ENCODE data around the gene CPPED1.

GRCh38 chr16:12611916-12612597 lies 191.6 kb downstream of the CPPED1 start:
- TF ChIP-seq, protein P1, sequence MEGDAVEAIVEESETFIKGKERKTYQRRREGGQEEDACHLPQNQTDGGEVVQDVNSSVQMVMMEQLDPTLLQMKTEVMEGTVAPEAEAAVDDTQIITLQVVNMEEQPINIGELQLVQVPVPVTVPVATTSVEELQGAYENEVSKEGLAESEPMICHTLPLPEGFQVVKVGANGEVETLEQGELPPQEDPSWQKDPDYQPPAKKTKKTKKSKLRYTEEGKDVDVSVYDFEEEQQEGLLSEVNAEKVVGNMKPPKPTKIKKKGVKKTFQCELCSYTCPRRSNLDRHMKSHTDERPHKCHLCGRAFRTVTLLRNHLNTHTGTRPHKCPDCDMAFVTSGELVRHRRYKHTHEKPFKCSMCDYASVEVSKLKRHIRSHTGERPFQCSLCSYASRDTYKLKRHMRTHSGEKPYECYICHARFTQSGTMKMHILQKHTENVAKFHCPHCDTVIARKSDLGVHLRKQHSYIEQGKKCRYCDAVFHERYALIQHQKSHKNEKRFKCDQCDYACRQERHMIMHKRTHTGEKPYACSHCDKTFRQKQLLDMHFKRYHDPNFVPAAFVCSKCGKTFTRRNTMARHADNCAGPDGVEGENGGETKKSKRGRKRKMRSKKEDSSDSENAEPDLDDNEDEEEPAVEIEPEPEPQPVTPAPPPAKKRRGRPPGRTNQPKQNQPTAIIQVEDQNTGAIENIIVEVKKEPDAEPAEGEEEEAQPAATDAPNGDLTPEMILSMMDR (IDR thresholded peaks at IDR 0.05), result no peak
- TF ChIP-seq POLR2A (IDR thresholded peaks at IDR 0.05) (no peak), EP300 (IDR thresholded peaks at IDR 0.05) (no peak)

Measured in gastroesophageal sphincter (tissue), 3 donors.